Measurements from ENCODE around the gene PSME2. TPM values are rescaled to one million over a fixed set of nuclear protein-coding genes. Genes with fewer than 3 reads are reported as not detected.

The PSME2 gene
- total and polyA plus RNA-seq, 2 experiments from 2014 or later: 54.0 to 259 TPM

DNA sequence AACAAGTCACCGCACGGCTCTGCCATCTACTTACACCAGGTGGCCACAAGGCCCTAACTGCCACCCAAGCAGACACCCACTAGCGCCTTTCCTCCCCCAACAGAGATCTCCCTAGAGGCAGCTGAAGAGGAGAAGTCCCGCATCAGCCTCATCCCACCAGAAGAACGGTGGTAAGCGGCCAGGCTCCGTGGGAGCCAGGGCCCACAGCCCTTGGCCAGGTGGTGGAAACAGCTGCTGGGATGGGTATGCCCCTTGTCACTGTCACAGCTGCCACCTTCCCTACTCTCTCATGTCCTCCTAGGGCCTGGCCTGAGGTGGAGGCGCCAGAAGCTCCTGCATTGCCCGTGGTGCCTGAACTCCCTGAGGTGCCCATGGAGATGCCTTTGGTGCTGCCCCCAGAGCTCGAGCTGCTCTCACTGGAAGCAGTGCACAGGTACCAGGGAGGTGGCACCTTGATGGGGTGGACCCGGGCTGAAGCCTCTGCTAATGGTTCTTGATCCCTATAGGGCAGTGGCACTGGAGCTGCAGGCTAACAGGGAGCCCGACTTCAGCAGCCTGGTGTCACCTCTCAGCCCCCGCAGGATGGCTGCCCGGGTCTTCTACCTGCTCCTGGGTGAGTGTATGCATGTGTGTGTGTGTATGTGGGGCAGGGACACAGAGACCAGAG, 33.0 kb upstream of the PSME2 start:
- DNase-seq (ENCODE audit: low spot score) (no peak), ATAC-seq (no peak)
- Mint-ChIP-seq H3K4me1 (no peaks in the 10 kb centered on the region), H3K36me3 (ENCODE audit: low read depth) (peaks cover 64% of the 10 kb centered on the region), H3K9me3 (peaks cover 3% of the 10 kb centered on the region; the same call in 2 of the 3 replicates), H3K27ac (peak overlapping the region; percentile 78), H3K4me3 (no peak overlapping the region), H3K27me3 (ENCODE audit: insufficient read depth, low read depth, poor library complexity) (peaks cover 26% of the 10 kb centered on the region)
- no peaks in the 10 kb centered on the region for H3K27me3 ChIP-seq (ENCODE audit: insufficient read depth)
- no peak overlapping the region for H3K27ac ChIP-seq (ENCODE audit: low read depth)
- no peaks in the 10 kb centered on the region for H3K9me2 ChIP-seq (ENCODE audit: insufficient read depth)
- H3K4me3 ChIP-seq: no peak overlapping the region
- H2AFZ ChIP-seq: no peak overlapping the region
- no peaks in the 10 kb centered on the region for H3K79me2 ChIP-seq (replicated peaks; ENCODE audit: insufficient read depth)
- H3K36me3 ChIP-seq (ENCODE audit: insufficient read depth): no peaks in the 10 kb centered on the region; the same call in 1 of the 2 replicates
- no peaks in the 10 kb centered on the region for H3F3A ChIP-seq (replicated peaks; ENCODE audit: low read depth)
- H4K20me1 ChIP-seq (replicated peaks; ENCODE audit: insufficient read depth): no peaks in the 10 kb centered on the region; the same call in none of the 2 replicates
- no peak overlapping the region for H3K4me2 ChIP-seq
- H3K4me1 ChIP-seq (ENCODE audit: insufficient read depth): no peaks in the 10 kb centered on the region
- TF ChIP-seq EZH2 (IDR thresholded peaks at IDR 0.05; ENCODE audit: low read depth, unreplicated experiment): no peak

- ATAC-seq (no peak), DNase-seq (ENCODE audit: low spot score) (no peak)
- Mint-ChIP-seq H3K27ac (peak overlapping the region; percentile 78), H3K9me3 (peaks cover 3% of the 10 kb centered on the region; the same call in 2 of the 3 replicates), H3K4me1 (no peaks in the 10 kb centered on the region), H3K36me3 (ENCODE audit: low read depth) (peaks cover 58% of the 10 kb centered on the region), H3K4me3 (no peak overlapping the region), H3K27me3 (ENCODE audit: insufficient read depth, low read depth, poor library complexity) (peaks cover 27% of the 10 kb centered on the region)
- Histone ChIP-seq H3K9me2 (ENCODE audit: insufficient read depth) (no peaks in the 10 kb centered on the region), H4K20me1 (replicated peaks; ENCODE audit: insufficient read depth) (no peaks in the 10 kb centered on the region; the same call in none of the 2 replicates), H3K27ac (ENCODE audit: low read depth) (no peak overlapping the region), H2AFZ (no peak overlapping the region), H3K79me2 (replicated peaks; ENCODE audit: insufficient read depth) (no peaks in the 10 kb centered on the region), H3K4me2 (no peak overlapping the region), H3K4me3 (no peak overlapping the region), H3F3A (replicated peaks; ENCODE audit: low read depth) (no peaks in the 10 kb centered on the region), H3K4me1 (ENCODE audit: insufficient read depth) (no peaks in the 10 kb centered on the region), H3K27me3 (ENCODE audit: insufficient read depth) (no peaks in the 10 kb centered on the region), H3K36me3 (ENCODE audit: insufficient read depth) (no peaks in the 10 kb centered on the region; the same call in 1 of the 2 replicates)
- TF ChIP-seq NANOG (IDR thresholded peaks at IDR 0.05; ENCODE audit: borderline replicate concordance) (no peak), CREB1 (CRISPR knock-in tag; IDR thresholded peaks at IDR 0.05; ENCODE audit: low read depth) (no peak), EZH2 (IDR thresholded peaks at IDR 0.05; ENCODE audit: low read depth, unreplicated experiment) (no peak)
- TF ChIP-seq, protein P1, sequence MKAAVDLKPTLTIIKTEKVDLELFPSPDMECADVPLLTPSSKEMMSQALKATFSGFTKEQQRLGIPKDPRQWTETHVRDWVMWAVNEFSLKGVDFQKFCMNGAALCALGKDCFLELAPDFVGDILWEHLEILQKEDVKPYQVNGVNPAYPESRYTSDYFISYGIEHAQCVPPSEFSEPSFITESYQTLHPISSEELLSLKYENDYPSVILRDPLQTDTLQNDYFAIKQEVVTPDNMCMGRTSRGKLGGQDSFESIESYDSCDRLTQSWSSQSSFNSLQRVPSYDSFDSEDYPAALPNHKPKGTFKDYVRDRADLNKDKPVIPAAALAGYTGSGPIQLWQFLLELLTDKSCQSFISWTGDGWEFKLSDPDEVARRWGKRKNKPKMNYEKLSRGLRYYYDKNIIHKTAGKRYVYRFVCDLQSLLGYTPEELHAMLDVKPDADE (IDR thresholded peaks at IDR 0.05): no peak
Observed at GRCh38 chr14:24178399-24179178, 32.2 kb upstream of the PSME2 start.

- H3K36me3 Mint-ChIP-seq (ENCODE audit: low read depth): peaks cover 59% of the 10 kb centered on the region
- no peaks in the 10 kb centered on the region for H3K27me3 ChIP-seq (ENCODE audit: insufficient read depth)
- no peaks in the 10 kb centered on the region; the same call in 1 of the 2 replicates for H3K36me3 ChIP-seq (ENCODE audit: insufficient read depth)
- no peaks in the 10 kb centered on the region; the same call in 1 of the 2 replicates for H4K20me1 ChIP-seq (replicated peaks; ENCODE audit: insufficient read depth)
- ATAC-seq (no peak), DNase-seq (ENCODE audit: low spot score) (no peak)
- H3K27ac ChIP-seq (ENCODE audit: low read depth): no peak overlapping the region
- no peaks in the 10 kb centered on the region for H3K9me2 ChIP-seq (ENCODE audit: insufficient read depth)
- H3K27ac Mint-ChIP-seq: no peak overlapping the region
- H3K4me3 Mint-ChIP-seq: no peak overlapping the region
- 0 out of 3 replicates have a peak, but pooled peaks cover 2% of the 10 kb centered on the region for H3K4me1 Mint-ChIP-seq
- no peak overlapping the region for H3K4me2 ChIP-seq
- no peaks in the 10 kb centered on the region for H3K4me1 ChIP-seq (ENCODE audit: insufficient read depth)
- H2AFZ ChIP-seq: no peak overlapping the region
- no peak overlapping the region for H3K4me3 ChIP-seq
- peaks cover 27% of the 10 kb centered on the region for H3K27me3 Mint-ChIP-seq (ENCODE audit: insufficient read depth, low read depth, poor library complexity)
- H3K79me2 ChIP-seq (replicated peaks; ENCODE audit: insufficient read depth): no peaks in the 10 kb centered on the region
- H3F3A ChIP-seq (replicated peaks; ENCODE audit: low read depth): no peaks in the 10 kb centered on the region
- peaks cover 3% of the 10 kb centered on the region; the same call in 1 of the 3 replicates for H3K9me3 Mint-ChIP-seq
- TF ChIP-seq, protein P2, sequence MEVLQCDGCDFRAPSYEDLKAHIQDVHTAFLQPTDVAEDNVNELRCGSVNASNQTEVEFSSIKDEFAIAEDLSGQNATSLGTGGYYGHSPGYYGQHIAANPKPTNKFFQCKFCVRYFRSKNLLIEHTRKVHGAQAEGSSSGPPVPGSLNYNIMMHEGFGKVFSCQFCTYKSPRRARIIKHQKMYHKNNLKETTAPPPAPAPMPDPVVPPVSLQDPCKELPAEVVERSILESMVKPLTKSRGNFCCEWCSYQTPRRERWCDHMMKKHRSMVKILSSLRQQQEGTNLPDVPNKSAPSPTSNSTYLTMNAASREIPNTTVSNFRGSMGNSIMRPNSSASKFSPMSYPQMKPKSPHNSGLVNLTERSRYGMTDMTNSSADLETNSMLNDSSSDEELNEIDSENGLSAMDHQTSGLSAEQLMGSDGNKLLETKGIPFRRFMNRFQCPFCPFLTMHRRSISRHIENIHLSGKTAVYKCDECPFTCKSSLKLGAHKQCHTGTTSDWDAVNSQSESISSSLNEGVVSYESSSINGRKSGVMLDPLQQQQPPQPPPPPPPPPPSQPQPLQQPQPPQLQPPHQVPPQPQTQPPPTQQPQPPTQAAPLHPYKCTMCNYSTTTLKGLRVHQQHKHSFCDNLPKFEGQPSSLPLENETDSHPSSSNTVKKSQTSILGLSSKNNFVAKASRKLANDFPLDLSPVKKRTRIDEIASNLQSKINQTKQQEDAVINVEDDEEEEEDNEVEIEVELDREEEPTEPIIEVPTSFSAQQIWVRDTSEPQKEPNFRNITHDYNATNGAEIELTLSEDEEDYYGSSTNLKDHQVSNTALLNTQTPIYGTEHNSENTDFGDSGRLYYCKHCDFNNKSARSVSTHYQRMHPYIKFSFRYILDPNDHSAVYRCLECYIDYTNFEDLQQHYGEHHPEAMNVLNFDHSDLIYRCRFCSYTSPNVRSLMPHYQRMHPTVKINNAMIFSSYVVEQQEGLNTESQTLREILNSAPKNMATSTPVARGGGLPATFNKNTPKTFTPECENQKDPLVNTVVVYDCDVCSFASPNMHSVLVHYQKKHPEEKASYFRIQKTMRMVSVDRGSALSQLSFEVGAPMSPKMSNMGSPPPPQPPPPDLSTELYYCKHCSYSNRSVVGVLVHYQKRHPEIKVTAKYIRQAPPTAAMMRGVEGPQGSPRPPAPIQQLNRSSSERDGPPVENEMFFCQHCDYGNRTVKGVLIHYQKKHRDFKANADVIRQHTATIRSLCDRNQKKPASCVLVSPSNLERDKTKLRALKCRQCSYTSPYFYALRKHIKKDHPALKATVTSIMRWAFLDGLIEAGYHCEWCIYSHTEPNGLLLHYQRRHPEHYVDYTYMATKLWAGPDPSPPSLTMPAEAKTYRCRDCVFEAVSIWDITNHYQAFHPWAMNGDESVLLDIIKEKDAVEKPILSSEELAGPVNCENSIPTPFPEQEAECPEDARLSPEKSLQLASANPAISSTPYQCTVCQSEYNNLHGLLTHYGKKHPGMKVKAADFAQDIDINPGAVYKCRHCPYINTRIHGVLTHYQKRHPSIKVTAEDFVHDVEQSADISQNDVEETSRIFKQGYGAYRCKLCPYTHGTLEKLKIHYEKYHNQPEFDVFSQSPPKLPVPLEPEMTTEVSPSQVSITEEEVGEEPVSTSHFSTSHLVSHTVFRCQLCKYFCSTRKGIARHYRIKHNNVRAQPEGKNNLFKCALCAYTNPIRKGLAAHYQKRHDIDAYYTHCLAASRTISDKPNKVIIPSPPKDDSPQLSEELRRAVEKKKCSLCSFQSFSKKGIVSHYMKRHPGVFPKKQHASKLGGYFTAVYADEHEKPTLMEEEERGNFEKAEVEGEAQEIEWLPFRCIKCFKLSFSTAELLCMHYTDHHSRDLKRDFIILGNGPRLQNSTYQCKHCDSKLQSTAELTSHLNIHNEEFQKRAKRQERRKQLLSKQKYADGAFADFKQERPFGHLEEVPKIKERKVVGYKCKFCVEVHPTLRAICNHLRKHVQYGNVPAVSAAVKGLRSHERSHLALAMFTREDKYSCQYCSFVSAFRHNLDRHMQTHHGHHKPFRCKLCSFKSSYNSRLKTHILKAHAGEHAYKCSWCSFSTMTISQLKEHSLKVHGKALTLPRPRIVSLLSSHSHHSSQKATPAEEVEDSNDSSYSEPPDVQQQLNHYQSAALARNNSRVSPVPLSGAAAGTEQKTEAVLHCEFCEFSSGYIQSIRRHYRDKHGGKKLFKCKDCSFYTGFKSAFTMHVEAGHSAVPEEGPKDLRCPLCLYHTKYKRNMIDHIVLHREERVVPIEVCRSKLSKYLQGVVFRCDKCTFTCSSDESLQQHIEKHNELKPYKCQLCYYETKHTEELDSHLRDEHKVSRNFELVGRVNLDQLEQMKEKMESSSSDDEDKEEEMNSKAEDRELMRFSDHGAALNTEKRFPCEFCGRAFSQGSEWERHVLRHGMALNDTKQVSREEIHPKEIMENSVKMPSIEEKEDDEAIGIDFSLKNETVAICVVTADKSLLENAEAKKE (CRISPR knock-in tag; IDR thresholded peaks at IDR 0.05): no peak
- TF ChIP-seq EZH2phosphoT487 (IDR thresholded peaks at IDR 0.05; ENCODE audit: unreplicated experiment): no peak
Observed at GRCh38 chr14:24177891-24178290, 31.5 kb upstream of the PSME2 start.
